ENCODE results near the gene KRT81.
"Not testable (repeated sequence)": the region's sequence is repeated elsewhere in the genome, so short reads cannot be mapped to it uniquely, and the experiment has no call there.

Gene KRT81

GRCh38 chr12:52243856-52244614 is 47.3 kb downstream of the KRT81 start:
- no peaks in the 10 kb centered on the region for H3K9me3 ChIP-seq (ENCODE audit: control insufficient read depth, insufficient read depth, low read length)
- H3K4me1 ChIP-seq (ENCODE audit: insufficient read depth, low read length) = peaks cover 39% of the 10 kb centered on the region
- no peak overlapping the region for H3K9ac ChIP-seq (ENCODE audit: low read depth, low read length)
- H3K36me3 ChIP-seq (ENCODE audit: insufficient read depth, low read length) = no peaks in the 10 kb centered on the region

DNA sequence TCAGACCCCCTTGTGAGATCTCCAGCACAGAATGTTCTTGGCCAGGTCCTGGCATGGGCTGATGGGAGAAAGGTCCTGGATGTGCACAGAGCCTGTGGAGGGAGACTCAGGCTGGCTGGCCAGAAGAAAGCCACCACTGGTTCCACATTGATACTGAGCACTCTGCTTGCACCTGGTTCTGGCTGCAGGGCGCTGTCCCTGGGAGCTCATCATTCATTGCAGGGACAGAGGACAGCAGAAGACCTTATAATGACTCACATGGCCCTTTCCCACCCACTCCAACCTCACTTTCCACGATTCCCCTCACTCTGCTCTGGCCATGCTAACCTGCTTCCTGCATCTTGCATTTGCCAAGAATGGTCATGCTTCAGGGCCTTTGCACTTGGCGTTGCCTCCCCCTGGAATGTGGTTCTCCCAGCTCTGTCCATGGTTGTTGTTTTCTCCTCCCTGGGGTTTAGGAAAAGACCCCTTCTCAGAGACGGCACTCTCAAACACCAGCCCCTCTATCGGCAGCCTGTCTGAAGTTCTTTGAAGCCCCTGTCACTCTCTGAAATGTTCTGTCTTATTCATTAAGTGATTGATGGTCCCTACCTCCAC is 48.0 kb downstream of the KRT81 start:
- no peaks in the 10 kb centered on the region for H3K36me3 ChIP-seq (ENCODE audit: insufficient read depth, low read length)
- H3K9me3 ChIP-seq (ENCODE audit: control insufficient read depth, insufficient read depth, low read length) = no peaks in the 10 kb centered on the region
- H3K9ac ChIP-seq (ENCODE audit: low read depth, low read length) = no peak overlapping the region
- peaks cover 39% of the 10 kb centered on the region for H3K4me1 ChIP-seq (ENCODE audit: insufficient read depth, low read length)

DNA sequence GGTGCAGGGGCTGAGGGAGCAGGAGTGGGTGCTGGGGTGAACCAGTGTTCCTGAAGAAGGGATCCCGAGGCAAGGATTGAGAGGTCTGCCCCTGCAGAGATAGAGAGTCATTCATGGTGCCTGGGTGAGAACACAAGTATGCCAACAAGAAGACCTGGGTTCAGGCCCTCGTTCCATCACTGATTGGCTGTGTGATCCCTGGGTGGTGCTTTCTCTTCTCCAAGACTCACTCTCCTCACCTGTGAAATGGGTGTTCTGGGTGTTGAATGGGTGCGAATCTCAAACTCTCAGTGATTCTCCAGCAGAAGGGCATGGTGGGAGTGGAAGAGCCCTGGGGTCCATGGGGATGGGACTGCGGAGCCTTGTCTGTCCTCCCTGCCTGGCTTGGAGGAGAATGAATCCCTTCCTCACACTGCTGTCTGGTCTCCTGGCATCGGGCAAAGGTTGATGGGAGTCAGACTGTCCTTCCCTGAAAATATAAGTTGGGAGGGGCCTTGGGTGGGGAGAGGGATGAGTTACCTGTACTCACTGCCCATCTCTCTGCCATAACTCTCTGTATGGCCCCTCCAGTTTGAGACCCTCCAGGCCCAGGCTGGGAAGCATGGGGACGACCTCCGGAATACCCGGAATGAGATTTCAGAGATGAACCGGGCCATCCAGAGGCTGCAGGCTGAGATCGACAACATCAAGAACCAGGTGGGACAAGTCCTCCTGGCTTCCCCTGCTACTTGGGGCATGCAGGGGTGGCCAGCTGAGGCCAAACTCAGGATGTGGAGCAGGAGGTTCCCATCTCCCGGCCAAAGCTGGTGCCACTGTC is 48.7 kb downstream of the KRT81 start:
- Histone ChIP-seq H3K9ac (ENCODE audit: low read depth, low read length) (no peak overlapping the region), H3K9me3 (ENCODE audit: control insufficient read depth, insufficient read depth, low read length) (no peaks in the 10 kb centered on the region), H3K36me3 (ENCODE audit: insufficient read depth, low read length) (no peaks in the 10 kb centered on the region), H3K4me1 (ENCODE audit: insufficient read depth, low read length) (peaks cover 34% of the 10 kb centered on the region)

GRCh38 chr12:52241205-52241842 is 50.0 kb downstream of the KRT81 start:
- Histone ChIP-seq H3K36me3 (ENCODE audit: insufficient read depth, low read length) (no peaks in the 10 kb centered on the region), H3K4me1 (ENCODE audit: insufficient read depth, low read length) (peaks cover 26% of the 10 kb centered on the region; the same call in 1 of the 2 replicates)

DNA sequence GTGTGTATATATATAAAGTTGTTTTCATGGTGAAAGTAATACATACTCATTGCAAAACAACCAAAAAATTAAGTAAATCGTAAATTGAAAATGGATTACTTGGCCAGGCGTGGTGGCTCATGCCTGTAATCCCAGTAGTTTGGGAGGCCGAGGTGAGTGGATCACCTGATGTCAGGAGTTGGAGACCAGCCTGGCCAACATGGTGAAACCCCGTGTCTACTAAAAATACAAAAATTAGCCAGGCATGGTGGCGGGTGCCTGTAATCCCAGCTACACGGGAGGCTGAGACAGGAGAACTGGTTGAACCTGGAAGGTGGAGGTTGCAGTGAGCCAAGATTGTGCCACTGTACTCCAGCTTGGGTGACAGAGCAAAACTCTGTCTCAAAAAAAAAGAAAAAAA is 51.1 kb downstream of the KRT81 start:
- H3K4me1 ChIP-seq (ENCODE audit: insufficient read depth, low read length) = peaks cover 20% of the 10 kb centered on the region; the same call in 1 of the 2 replicates
- H3K9ac ChIP-seq (ENCODE audit: low read depth, low read length); H3K36me3 ChIP-seq (ENCODE audit: insufficient read depth, low read length); H3K9me3 ChIP-seq (ENCODE audit: control insufficient read depth, insufficient read depth, low read length): not testable (repeated sequence)

More at GRCh38 chr12:52241205-52241842, 50.0 kb downstream of the KRT81 start:
- no peaks in the 10 kb centered on the region for H3K9me3 ChIP-seq (ENCODE audit: control insufficient read depth, insufficient read depth, low read length)
- no peak overlapping the region for H3K9ac ChIP-seq (ENCODE audit: low read depth, low read length)

GRCh38 chr12:52239767-52240166 is 51.6 kb downstream of the KRT81 start:
- no peaks in the 10 kb centered on the region for H3K9me3 ChIP-seq (ENCODE audit: control insufficient read depth, insufficient read depth, low read length)
- no peaks in the 10 kb centered on the region for H3K36me3 ChIP-seq (ENCODE audit: insufficient read depth, low read length)
- H3K4me1 ChIP-seq (ENCODE audit: insufficient read depth, low read length) = peaks cover 20% of the 10 kb centered on the region; the same call in 1 of the 2 replicates
- H3K9ac ChIP-seq (ENCODE audit: low read depth, low read length) = no peak overlapping the region

DNA sequence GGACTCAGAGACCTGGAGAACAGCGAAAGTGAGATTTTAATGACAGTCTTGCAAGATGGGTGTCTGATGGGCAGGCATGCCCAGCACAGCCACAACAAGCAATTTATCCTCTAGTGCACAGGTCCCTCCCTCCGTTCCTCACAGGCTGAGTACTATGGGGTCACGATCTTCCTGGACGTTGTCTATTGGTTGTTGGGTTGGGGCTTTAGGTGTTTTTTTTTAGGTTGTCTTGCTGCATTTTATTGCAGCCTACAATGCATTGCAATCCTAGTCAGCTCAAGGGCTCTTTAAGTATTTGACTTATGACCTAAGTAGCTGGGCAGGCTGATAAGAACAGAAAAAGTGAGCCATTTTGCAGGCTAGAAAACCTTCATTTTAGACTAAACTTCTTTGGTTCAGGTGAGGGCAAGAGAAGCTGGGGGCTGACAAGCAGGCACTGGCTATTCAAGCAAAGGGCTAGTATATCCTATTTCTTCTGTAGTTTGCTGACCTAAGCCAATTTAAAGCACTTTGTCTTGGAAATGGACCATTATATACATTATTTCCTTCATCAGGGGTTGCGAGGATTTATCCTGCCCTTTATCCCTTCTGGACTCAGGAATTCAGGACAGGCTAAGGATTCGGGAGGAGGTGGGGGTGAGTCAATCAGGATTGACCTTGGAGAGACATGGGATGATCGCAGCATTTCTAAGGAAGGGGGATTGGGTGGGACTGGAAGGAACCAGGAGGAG is 52.3 kb downstream of the KRT81 start:
- Histone ChIP-seq H3K36me3 (ENCODE audit: insufficient read depth, low read length) (no peaks in the 10 kb centered on the region), H3K4me1 (ENCODE audit: insufficient read depth, low read length) (peaks cover 14% of the 10 kb centered on the region; the same call in 1 of the 2 replicates), H3K9me3 (ENCODE audit: control insufficient read depth, insufficient read depth, low read length) (no peaks in the 10 kb centered on the region), H3K9ac (ENCODE audit: low read depth, low read length) (no peak overlapping the region)

DNA sequence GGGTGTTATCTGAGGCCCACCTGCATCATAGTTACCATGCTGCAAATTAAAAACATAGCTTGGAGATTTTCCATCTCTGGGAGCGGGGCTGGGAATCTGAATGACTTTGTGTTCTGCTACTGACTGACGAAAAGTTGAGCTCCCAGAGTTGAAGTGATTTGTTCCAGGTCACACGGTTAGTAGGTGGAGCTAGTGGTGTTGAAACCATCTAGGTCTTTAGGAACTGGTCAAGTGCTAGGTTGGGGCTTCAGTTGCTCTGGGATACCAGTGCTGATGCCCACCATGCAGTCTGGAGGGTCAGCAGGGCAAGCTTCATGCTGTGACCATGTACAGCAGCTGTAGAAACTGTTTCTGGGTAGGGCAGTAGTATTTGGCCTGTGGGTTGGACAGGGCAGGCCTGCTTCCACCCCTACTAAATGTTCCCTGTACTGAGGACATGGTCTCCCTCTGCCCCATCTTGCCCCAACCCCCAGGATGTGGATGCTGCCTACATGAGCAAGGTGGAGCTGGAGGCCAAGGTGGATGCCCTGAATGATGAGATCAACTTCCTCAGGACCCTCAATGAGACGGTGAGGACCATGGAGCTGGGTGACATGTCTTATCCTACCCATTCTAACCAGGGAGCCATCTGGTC is 53.0 kb downstream of the KRT81 start:
- no peaks in the 10 kb centered on the region for H3K36me3 ChIP-seq (ENCODE audit: insufficient read depth, low read length)
- H3K9ac ChIP-seq (ENCODE audit: low read depth, low read length) = no peak overlapping the region
- H3K9me3 ChIP-seq (ENCODE audit: control insufficient read depth, insufficient read depth, low read length) = no peaks in the 10 kb centered on the region
- H3K4me1 ChIP-seq (ENCODE audit: insufficient read depth, low read length) = peaks cover 9% of the 10 kb centered on the region; the same call in 1 of the 2 replicates

DNA sequence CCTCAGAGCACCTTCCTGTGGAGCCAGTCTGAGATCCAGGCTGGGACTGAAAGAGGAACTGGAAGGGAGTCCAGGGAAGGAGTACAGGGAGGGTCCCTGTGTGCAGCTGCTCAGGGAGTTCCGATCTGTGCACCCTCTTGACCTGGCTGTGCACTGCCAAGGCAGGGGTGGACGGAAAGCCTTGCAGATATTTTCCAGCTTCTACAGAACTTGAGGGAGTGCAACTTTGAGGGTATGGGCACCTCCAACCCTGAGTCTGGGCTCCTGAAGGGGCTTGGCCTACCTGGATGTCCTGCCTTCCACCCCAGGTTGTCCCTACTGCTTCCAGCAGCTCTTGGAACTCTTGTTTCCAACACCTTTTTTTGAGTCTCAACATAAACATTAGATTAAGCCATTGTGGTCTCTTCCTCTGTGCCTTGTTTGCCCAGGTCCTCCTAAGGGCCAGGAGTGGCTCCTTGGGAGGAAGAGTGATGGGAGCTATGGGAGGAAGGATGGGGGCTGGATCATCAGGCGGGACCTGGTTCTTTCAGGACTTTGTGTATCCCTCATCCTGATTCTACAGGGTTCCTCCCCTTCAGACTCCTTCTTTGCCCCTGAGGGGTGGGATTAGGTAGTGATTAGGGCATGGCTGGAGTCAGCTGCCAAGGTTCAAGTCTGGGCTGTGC is 54.8 kb downstream of the KRT81 start:
- H3K9ac ChIP-seq (ENCODE audit: low read depth, low read length) = no peak overlapping the region
- peaks cover 18% of the 10 kb centered on the region; the same call in 1 of the 2 replicates for H3K4me1 ChIP-seq (ENCODE audit: insufficient read depth, low read length)
- H3K36me3 ChIP-seq (ENCODE audit: insufficient read depth, low read length) = no peaks in the 10 kb centered on the region
- no peaks in the 10 kb centered on the region for H3K9me3 ChIP-seq (ENCODE audit: control insufficient read depth, insufficient read depth, low read length)

All from ES-I3 (cell line).